OCI-LY7 (cell line): ENCODE measurements around the gene GRK5. TPM values are rescaled to one million over a fixed set of nuclear protein-coding genes. Genes with fewer than 3 reads are reported as not detected.

Experiments used
- BruUV-seq: library from RNA; stranded (reverse); fragments of 400-500 nt; replicated peaks from 2 replicates; lab custom pipeline; 2021; lab: Mats Ljungman, UMichigan
- CTCF ChIA-PET: fragments of 300-600 bp; sonication (Branson Sonifier 250); formaldehyde crosslinking; loops from one replicate; lab custom pipeline; 2022; ENCODE audit warnings: antibody characterized with exemption; ENCODE audit not compliant: unreplicated experiment; lab: Charles Lee
- POLR2A ChIA-PET: fragments of 300-600 bp; sonication (Branson Sonifier 250); formaldehyde crosslinking; loops from one replicate; lab custom pipeline; 2022; ENCODE audit warnings: antibody characterized with exemption; lab: Charles Lee
- DNase-seq: peaks from one replicate; pipeline ENCODE4 v3.0.0-alpha.2; 2015; ENCODE audit warnings: low spot score
- H2AFZ ChIP-seq: fragments of 200-600 bp; sonication (generic), shearing (Covaris generic); 2 replicates; pipeline ENCODE4 v1.6.1; 2014; ENCODE audit warnings: mild to moderate bottlenecking, antibody characterized with exemption, low read length, moderate library complexity
- H3K27ac ChIP-seq: fragments of 200-600 bp; sonication (generic); 2 replicates; pipeline ENCODE4 v1.5.1; 2014; ENCODE audit warnings: mixed run types, low read depth, mild to moderate bottlenecking, moderate library complexity, low read length, inconsistent platforms; ENCODE audit not compliant: poor library complexity, severe bottlenecking
- H3K36me3 ChIP-seq: fragments of 200-600 bp; sonication (generic); 2 replicates; pipeline ENCODE4 v1.6.1; 2014; ENCODE audit warnings: mild to moderate bottlenecking, antibody characterized with exemption, low read length, moderate library complexity, mixed read lengths; ENCODE audit not compliant: insufficient read depth
- H3K4me1 ChIP-seq: fragments of 200-600 bp; sonication (generic); 2 replicates; pipeline ENCODE4 v1.5.1; 2014; ENCODE audit warnings: mild to moderate bottlenecking, low read length; ENCODE audit not compliant: insufficient read depth, poor library complexity, severe bottlenecking
- H3K4me2 ChIP-seq: fragments of 200-600 bp; sonication (generic); 2 replicates; pipeline ENCODE4 v1.6.1; 2014; ENCODE audit warnings: mild to moderate bottlenecking, low read length
- H3K4me3 ChIP-seq: fragments of 200-600 bp; sonication (generic); 2 replicates; pipeline ENCODE4 v1.5.1; 2014; ENCODE audit warnings: mild to moderate bottlenecking, low read depth, low read length; ENCODE audit not compliant: poor library complexity, severe bottlenecking
- H3K79me2 ChIP-seq: fragments of 200-600 bp; sonication (generic); 2 replicates; pipeline ENCODE4 v1.6.1; 2016; ENCODE audit warnings: low read depth, mild to moderate bottlenecking, low read length, moderate library complexity, mixed read lengths; ENCODE audit not compliant: insufficient read depth
- H3K9me2 ChIP-seq: fragments of 200-600 bp; sonication (generic); 2 replicates; pipeline ENCODE4 v1.6.1; 2016; ENCODE audit warnings: mild to moderate bottlenecking, low read length, mixed read lengths; ENCODE audit not compliant: insufficient read depth
- H3K9me3 ChIP-seq: fragments of 200-600 bp; sonication (generic); 2 replicates; pipeline ENCODE4 v1.6.1; 2014; ENCODE audit warnings: mild to moderate bottlenecking, mixed run types, low read length, mixed read lengths
- H4K20me1 ChIP-seq: fragments of 200-600 bp; sonication (generic); 2 replicates; pipeline ENCODE4 v1.6.1; 2014; ENCODE audit warnings: mild to moderate bottlenecking, antibody characterized with exemption, low read length, moderate library complexity, mixed read lengths; ENCODE audit not compliant: insufficient read depth
- CTCF ChIP-seq: fragments of 200-600 bp; sonication (generic); conservative IDR thresholded peaks from 2 replicates; pipeline ENCODE4 v1.5.1; 2014; ENCODE audit warnings: mild to moderate bottlenecking, antibody characterized with exemption, low read length, moderate library complexity, mixed read lengths
- EZH2phosphoT487 ChIP-seq: fragments of 200-600 bp; sonication (generic); IDR thresholded peaks from 2 replicates; pipeline ENCODE4 v1.6.1; 2018; ENCODE audit warnings: low read depth, borderline replicate concordance, mild to moderate bottlenecking, mixed run types, antibody characterized with exemption, low read length, moderate library complexity, mixed read lengths
- intact Hi-C: fragments of 100-400 bp; cut with micrococcal nuclease; formaldehyde crosslinking; loops from one replicate; pipeline ENCODE4 v1.10.0; 2022; ENCODE audit not compliant: unreplicated experiment
- total RNA-seq, 2 experiments: library from RNA; depleted of rRNA in 1 of 2; stranded (reverse); fragments of >200 nt in 1 of 2; shearing (Covaris generic) in 1 of 2; gene quantifications; 2 replicates each; pipeline ENCODE4 v1.2.3, GENCODE V29; 2014 to 2022

Gene GRK5
- total RNA-seq, 2 experiments from 2014 or later, result 4.7 to 10.2 TPM

- POLR2A ChIA-PET, result interaction anchor here (0.5 to 1.8 kb wide), 8 partner anchors 11 to 106 kb away, joined by 3 to 9 read pairs (median 4); partner anchors contain the start of gene DENND10
- Histone ChIP-seq H3K4me3 (peak within 1 kb of the TSS; percentile 82), H3K36me3 (peaks cover 56% of the 10 kb centered on the region), H3K27ac (peak within 1 kb of the TSS; percentile 57), H3K9me2 (no peaks in the 10 kb centered on the region), H2AFZ (peak within 1 kb of the TSS; percentile 79), H3K4me2 (peak within 1 kb of the TSS; percentile 94), H4K20me1 (no peaks in the 10 kb centered on the region), H3K79me2 (peaks cover 10% of the 10 kb centered on the region; the same call in 1 of the 2 replicates), H3K9me3 (no peaks in the 10 kb centered on the region), H3K4me1 (peaks cover 26% of the 10 kb centered on the region)
- TF ChIP-seq EZH2phosphoT487 (no peak), CTCF (0 out of 2 replicates have a peak, but pooled peaks have one; percentile 8)
- peak; percentile 80 for DNase-seq
- CTCF ChIA-PET, result no interaction called here
- intact Hi-C loops, result loop anchor here (1.0 kb wide), 2 partner anchors 61 to 85 kb away; partner anchors contain the start of genes DENND10 and EIF3A
- no TSS peak for BruUV-seq
Observed at GRCh38 chr10:119165171-119166117, 41.9 kb upstream of the GRK5 start, which contains the start of gene SFXN4. SFXN4 (minus strand) TSS chr10:119165714; CDS start chr10:119165647, 67 bp downstream.

DNA sequence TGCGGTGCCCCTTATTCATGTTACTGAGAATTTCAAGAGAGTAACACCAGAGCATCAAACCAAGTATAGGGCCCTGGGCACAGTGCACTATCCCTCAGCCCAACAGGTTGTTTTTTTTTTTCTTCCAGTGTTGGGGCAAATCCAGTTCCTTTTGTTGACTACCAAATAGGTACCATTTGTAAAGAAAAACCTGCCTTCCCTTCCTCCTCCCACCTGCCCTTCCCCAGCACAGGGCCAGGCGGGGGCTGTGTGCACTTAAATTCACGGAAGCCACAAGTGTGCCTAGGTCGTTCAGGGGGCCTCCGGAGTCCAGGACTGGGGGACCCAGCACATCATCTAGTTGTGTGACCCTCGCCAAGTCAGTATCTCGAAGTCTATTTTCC lies 41.3 kb upstream of the GRK5 start:
- Histone ChIP-seq H4K20me1 (no peaks in the 10 kb centered on the region), H3K27ac (peak overlapping the region; percentile 57), H3K36me3 (peaks cover 55% of the 10 kb centered on the region), H3K9me3 (no peaks in the 10 kb centered on the region), H2AFZ (peak overlapping the region; percentile 79), H3K4me2 (peak overlapping the region; percentile 94), H3K4me1 (peaks cover 26% of the 10 kb centered on the region), H3K9me2 (no peaks in the 10 kb centered on the region), H3K79me2 (peaks cover 10% of the 10 kb centered on the region; the same call in 1 of the 2 replicates), H3K4me3 (peak overlapping the region; percentile 82)
- no TSS peak for BruUV-seq
- ChIA-PET CTCF (no interaction called here), POLR2A (interaction anchor here (0.6 kb wide), 2 partner anchors 24 to 107 kb away, joined by 3 read pairs; no protein-coding TSS in a partner anchor)
- DNase-seq, result no peak
- no peak for TF ChIP-seq CTCF
- TF ChIP-seq EZH2phosphoT487, result no peak
- intact Hi-C loops, result no loop called here
